T-helper 2 cell treated with Interferon-gamma antibody and Interleukin-4, amounts not matched to agents 5 μg/mL and 100 μg/mL, for 36 hours (primary cell): Measurements from ENCODE around the gene FGF14.

ENCODE experiments used
- DNase-seq: peaks from one replicate; pipeline ENCODE4 v3.0.0; 2021; ENCODE audit warnings: low spot score
- H3K27ac Mint-ChIP-seq: one replicate; pipeline ENCODE4 v1.8.0; 2021; ENCODE audit warnings: mild to moderate bottlenecking, mixed read lengths
- H3K27me3 Mint-ChIP-seq: one replicate; pipeline ENCODE4 v1.8.0; 2021; ENCODE audit warnings: low read depth, mixed read lengths
- H3K36me3 Mint-ChIP-seq: one replicate; pipeline ENCODE4 v1.8.0; 2021; ENCODE audit warnings: low read depth, mixed read lengths
- H3K4me1 Mint-ChIP-seq: one replicate; pipeline ENCODE4 v1.8.0; 2021; ENCODE audit warnings: low read depth, mixed read lengths
- H3K4me3 Mint-ChIP-seq: one replicate; pipeline ENCODE4 v1.8.0; 2022; ENCODE audit warnings: mild to moderate bottlenecking, moderate library complexity, mixed read lengths
- H3K9me3 Mint-ChIP-seq: one replicate; pipeline ENCODE4 v1.8.0; 2021; ENCODE audit warnings: mixed read lengths

The FGF14 gene

DNA sequence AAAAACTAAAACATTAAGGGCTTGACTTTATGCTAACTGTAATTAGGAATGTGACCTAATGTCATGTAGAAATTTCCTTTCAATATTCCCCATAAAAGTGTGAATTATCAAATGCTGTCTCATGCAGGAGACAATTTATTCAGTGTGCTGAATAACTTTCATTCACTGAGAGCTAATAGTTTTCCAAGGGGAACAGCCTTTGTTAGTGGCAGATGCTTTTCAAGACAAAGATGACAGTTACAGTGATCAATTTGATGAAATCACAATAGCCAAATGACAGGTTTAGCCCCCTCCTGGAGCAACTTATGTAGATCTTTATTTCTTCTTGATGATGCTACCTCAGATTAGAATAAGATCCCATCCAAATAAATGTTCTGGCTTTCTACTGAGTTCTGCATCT, 673.8 kb downstream of the FGF14 start:
- Mint-ChIP-seq H3K4me1 (no peaks in the 10 kb centered on the region), H3K27ac (no peak overlapping the region), H3K4me3 (no peak overlapping the region), H3K27me3 (no peaks in the 10 kb centered on the region), H3K36me3 (no peaks in the 10 kb centered on the region), H3K9me3 (no peaks in the 10 kb centered on the region)
- DNase-seq: no peak

DNA sequence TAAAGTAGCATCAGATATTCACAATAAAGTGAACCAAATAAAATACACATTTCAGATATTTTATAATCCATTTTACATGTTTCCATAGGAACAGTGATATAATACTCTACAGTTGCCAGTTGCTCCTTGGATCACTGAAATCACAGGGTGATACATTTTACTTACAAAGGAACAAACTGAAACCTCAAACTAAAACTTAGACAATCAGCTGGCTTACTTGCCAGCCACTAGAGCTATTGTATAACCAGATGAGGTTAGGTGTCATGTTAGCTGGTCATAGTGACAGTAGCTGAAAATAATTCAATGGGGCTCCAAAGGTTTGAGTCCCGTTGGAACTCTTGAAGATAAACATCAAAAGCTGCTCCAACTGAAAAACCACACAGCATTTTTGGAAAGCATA, 674.7 kb downstream of the FGF14 start:
- Mint-ChIP-seq H3K27me3 (no peaks in the 10 kb centered on the region), H3K27ac (no peak overlapping the region), H3K9me3 (no peaks in the 10 kb centered on the region), H3K36me3 (no peaks in the 10 kb centered on the region), H3K4me3 (no peak overlapping the region), H3K4me1 (no peaks in the 10 kb centered on the region)
- no peak for DNase-seq

DNA sequence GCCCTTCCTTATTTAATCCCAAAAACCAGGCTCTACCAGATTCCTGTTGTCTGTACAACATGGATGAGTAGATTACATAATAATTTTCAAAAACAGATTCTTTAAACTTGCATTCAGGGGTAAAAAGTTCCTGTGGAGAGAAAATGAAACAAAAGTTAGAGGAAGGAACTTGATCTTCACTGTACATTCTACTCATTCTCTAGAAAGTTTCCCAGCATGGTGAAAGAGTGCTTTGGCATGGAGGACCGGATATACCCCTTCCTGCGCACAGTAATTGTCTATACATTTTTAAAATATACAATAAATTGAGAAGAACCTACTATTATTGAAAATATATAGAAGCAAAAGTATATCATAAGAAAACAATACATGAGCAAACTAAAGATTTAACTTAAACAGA, 675.2 kb downstream of the FGF14 start:
- Mint-ChIP-seq H3K36me3 (no peaks in the 10 kb centered on the region), H3K9me3 (no peaks in the 10 kb centered on the region), H3K27ac (no peak overlapping the region), H3K4me1 (no peaks in the 10 kb centered on the region), H3K4me3 (no peak overlapping the region), H3K27me3 (no peaks in the 10 kb centered on the region)
- DNase-seq: no peak

DNA sequence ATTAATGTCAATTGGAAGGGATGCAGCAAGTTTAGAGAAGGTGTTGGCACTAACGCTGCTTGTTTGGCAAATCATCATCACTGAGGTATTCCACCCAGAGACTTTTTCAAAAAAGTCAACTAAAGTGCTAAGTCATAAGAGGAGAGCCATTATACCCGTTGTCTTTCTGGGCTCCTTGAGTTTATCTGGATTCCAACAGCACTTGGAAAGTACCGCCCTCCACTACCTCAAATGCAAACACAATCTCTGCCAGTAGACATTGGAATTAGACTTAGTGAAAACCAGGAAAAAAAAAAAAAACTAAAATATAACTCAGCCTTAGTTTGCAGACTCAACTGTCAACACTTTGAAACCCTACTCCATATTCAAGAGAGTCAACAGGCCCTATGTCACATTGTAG, 683.4 kb downstream of the FGF14 start:
- DNase-seq: no peak
- H3K4me1 Mint-ChIP-seq: no peaks in the 10 kb centered on the region
- H3K27ac Mint-ChIP-seq: no peak overlapping the region
- H3K36me3 Mint-ChIP-seq: no peaks in the 10 kb centered on the region
- H3K4me3 Mint-ChIP-seq: no peak overlapping the region
- H3K27me3 Mint-ChIP-seq: no peaks in the 10 kb centered on the region
- no peaks in the 10 kb centered on the region for H3K9me3 Mint-ChIP-seq

DNA sequence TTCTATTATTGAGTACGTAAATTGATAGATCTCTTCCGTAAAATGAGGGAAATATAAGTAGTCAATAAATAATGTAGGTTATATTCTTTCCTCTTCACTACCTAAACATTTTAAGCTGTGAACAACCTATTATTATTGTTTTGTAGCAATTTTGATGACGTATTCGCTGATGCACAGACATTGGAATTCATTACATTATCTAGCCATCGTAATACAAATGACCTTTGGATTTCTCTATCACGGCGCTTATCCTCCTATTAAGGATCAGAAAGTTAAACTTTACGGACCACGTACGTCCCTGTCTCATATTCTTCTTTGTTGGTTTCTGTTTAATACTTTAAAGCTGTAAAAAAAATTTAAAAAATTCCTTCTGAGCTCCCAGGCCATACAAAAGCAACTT, 684.5 kb downstream of the FGF14 start:
- Mint-ChIP-seq H3K36me3 (no peaks in the 10 kb centered on the region), H3K27ac (no peak overlapping the region), H3K27me3 (no peaks in the 10 kb centered on the region), H3K4me1 (no peaks in the 10 kb centered on the region), H3K4me3 (no peak overlapping the region), H3K9me3 (no peaks in the 10 kb centered on the region)
- DNase-seq: no peak

DNA sequence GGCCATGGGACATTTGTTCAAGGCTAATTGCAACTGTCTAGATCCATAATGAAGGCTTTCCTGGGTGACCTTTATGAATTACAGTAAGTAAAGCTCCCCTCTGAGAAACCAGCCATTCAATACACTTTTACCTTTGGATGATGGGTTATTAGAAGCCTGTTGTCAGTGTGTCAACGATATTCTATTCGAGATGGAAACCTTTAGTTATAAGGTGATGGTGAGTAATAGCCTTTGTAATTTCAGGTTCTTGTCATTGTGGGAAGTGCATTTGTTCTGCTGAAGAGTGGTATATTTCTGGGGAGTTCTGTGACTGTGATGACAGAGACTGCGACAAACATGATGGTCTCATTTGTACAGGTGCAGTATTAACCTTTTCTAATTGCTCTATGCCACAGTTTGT, 687.7 kb downstream of the FGF14 start:
- no peaks in the 10 kb centered on the region for H3K27me3 Mint-ChIP-seq
- H3K4me3 Mint-ChIP-seq: no peak overlapping the region
- H3K4me1 Mint-ChIP-seq: no peaks in the 10 kb centered on the region
- no peaks in the 10 kb centered on the region for H3K9me3 Mint-ChIP-seq
- no peaks in the 10 kb centered on the region for H3K36me3 Mint-ChIP-seq
- no peak overlapping the region for H3K27ac Mint-ChIP-seq
- DNase-seq: no peak

DNA sequence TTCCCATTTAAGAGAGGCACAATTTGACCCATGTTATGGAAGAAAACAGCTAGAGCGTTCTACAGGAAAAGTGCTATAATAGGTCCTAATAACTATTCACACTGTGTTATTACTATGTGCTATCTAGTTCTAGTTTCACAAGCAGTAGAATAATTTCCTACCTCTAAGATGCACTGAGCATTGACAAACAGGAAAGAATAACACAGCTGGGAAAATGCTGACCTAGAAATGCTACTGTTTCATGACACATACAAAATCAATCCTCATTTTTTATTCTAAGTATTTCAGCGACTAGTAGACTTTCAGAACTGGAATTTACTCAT, 689.9 kb downstream of the FGF14 start:
- DNase-seq: no peak

DNA sequence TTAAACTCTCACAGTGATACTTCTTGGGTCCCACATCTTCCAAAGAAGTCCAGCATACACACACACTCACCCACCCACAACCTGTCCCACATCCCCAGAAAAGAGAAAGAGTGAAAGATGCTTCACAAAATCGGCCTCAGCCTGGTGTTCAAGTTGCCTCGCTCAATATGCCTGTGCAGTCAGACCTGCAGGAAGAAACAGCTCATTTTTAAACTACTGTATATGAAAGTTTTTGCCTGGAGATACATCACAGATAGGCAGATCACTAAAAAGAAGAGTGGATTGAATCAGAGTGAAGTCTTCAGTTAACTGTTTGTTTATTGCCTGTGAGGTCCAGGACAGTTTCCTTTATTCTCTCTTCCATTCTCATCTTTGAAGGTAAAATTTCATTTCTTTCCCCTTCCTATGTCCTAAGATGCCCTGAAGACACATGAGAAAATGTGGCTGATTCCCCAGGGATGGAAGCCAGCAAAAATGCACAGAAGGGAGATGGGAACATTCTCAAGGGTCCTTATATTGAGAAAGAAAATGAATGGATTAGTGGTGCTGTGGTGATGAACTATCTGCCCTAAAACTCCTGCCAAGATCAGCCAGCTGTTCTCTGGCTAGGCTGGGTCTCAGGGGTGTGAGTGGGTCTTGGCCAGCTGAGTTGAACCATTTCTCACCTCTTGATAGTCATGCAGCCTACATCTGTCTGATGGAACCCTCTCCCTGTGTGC, 690.4 kb downstream of the FGF14 start:
- no peak overlapping the region for H3K4me3 Mint-ChIP-seq
- H3K27me3 Mint-ChIP-seq: no peaks in the 10 kb centered on the region
- H3K27ac Mint-ChIP-seq: no peak overlapping the region
- H3K9me3 Mint-ChIP-seq: no peaks in the 10 kb centered on the region
- H3K36me3 Mint-ChIP-seq: no peaks in the 10 kb centered on the region
- no peak for DNase-seq
- H3K4me1 Mint-ChIP-seq: peaks cover 2% of the 10 kb centered on the region

More for the DNA sequence above, 689.9 kb downstream of the FGF14 start:
- H3K9me3 Mint-ChIP-seq: no peaks in the 10 kb centered on the region
- H3K27me3 Mint-ChIP-seq: no peaks in the 10 kb centered on the region
- H3K27ac Mint-ChIP-seq: no peak overlapping the region
- H3K36me3 Mint-ChIP-seq: no peaks in the 10 kb centered on the region
- no peak overlapping the region for H3K4me3 Mint-ChIP-seq
- no peaks in the 10 kb centered on the region for H3K4me1 Mint-ChIP-seq

DNA sequence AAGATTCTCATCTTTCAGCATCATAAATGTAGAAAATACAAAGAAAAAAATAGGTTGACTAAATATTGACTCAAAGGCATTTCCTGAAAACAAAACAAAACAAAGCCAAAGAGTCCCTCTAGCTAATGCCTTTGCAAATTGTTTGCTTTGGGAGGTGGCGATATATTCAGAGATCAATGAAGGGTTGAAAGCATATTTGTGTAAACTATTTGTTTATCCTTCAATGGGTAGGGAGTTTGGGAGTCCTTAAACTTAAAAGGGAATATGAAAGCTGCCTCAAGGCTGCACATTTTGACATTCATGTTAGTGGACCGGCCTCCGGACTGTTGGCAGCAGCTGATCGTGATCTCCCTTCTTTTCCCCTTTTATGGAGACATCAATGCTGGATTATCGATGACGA, 691.9 kb downstream of the FGF14 start:
- H3K4me3 Mint-ChIP-seq: no peak overlapping the region
- no peak overlapping the region for H3K27ac Mint-ChIP-seq
- H3K27me3 Mint-ChIP-seq: no peaks in the 10 kb centered on the region
- no peaks in the 10 kb centered on the region for H3K36me3 Mint-ChIP-seq
- no peak for DNase-seq
- H3K9me3 Mint-ChIP-seq: no peaks in the 10 kb centered on the region
- peaks cover 3% of the 10 kb centered on the region for H3K4me1 Mint-ChIP-seq

DNA sequence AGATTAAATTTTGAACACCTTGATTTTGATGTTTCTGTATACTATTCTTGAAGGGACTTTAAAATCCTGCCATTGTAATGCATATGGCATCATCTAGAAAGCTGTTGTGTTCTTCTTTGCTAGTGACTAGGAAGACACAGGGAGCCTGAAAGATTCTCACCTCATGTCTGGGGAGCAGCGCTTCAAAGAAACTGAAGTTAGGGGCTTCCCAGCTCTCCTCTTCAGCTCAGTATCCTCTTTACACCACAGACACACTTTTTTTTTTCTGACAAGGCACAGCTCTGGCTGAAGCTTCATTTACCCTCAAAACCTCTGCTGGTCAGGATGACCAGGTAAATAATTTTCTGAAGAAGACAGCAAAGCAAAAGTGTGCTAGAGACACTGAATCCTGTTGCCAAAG, 693.7 kb downstream of the FGF14 start:
- Mint-ChIP-seq H3K36me3 (no peaks in the 10 kb centered on the region), H3K4me3 (no peak overlapping the region), H3K27me3 (no peaks in the 10 kb centered on the region), H3K27ac (no peak overlapping the region), H3K9me3 (no peaks in the 10 kb centered on the region), H3K4me1 (peaks cover 3% of the 10 kb centered on the region)
- no peak for DNase-seq

DNA sequence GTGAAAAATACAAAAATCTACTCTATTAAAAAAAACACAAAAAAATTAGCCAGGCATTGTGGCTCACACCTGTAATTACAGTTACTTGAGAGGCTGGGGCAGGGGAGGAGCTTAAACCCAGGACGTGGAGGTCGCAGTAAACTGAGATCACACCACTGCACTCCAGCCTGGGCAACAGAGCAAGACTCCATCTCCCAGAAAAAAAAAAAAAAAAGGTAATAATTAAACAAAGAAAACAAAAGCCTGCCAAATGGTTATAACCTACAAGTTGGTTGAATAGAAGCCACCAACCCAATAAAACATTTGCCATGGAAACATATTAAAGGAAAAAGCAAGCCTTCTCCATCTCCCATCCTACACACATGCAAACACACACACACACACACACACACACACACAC, 694.2 kb downstream of the FGF14 start:
- no peak overlapping the region for H3K27ac Mint-ChIP-seq
- peaks cover 3% of the 10 kb centered on the region for H3K4me1 Mint-ChIP-seq
- no peaks in the 10 kb centered on the region for H3K36me3 Mint-ChIP-seq
- DNase-seq: no peak
- H3K27me3 Mint-ChIP-seq: no peaks in the 10 kb centered on the region
- H3K4me3 Mint-ChIP-seq: no peak overlapping the region
- no peaks in the 10 kb centered on the region for H3K9me3 Mint-ChIP-seq

DNA sequence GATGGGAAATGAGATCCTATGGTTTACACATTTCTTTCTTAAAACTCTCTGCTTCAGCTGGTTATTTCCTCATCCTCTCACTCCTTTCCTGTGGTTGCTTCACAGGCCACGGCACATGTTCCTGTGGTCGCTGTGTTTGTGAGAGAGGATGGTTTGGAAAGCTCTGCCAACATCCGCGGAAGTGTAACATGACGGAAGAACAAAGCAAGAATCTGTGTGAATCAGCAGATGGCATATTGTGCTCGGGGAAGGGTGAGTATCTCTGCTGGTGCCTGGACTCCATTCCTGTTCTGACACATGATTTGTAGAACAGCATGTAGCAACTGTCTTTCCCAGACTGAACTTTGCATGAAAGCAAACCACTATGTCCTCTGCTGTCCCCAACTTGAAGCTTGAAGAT, 695.2 kb downstream of the FGF14 start:
- DNase-seq: no peak
- H3K27ac Mint-ChIP-seq: no peak overlapping the region
- H3K36me3 Mint-ChIP-seq: no peaks in the 10 kb centered on the region
- no peaks in the 10 kb centered on the region for H3K9me3 Mint-ChIP-seq
- no peaks in the 10 kb centered on the region for H3K27me3 Mint-ChIP-seq
- H3K4me3 Mint-ChIP-seq: no peak overlapping the region
- peaks cover 3% of the 10 kb centered on the region for H3K4me1 Mint-ChIP-seq

DNA sequence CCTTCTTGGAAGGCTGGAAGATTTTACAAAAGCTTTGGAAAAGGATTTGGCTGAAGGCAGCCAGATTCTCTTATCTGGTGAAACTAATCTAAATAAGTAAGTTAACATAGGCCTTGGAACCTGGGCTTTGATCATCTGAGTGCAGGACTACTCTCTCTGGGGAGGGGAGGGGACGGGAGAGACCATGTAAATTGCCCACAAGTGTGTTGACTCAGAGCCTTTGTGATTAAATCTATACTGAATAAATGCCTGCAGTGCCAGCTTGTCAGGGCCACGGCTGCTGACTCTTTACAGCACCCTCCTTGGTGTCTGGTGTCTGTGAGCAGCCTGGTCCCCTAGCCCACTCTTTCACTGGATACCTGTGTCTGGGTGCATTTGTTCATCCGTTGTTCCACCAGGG, 698.0 kb downstream of the FGF14 start:
- peaks cover 3% of the 10 kb centered on the region for H3K4me1 Mint-ChIP-seq
- no peaks in the 10 kb centered on the region for H3K9me3 Mint-ChIP-seq

DNA sequence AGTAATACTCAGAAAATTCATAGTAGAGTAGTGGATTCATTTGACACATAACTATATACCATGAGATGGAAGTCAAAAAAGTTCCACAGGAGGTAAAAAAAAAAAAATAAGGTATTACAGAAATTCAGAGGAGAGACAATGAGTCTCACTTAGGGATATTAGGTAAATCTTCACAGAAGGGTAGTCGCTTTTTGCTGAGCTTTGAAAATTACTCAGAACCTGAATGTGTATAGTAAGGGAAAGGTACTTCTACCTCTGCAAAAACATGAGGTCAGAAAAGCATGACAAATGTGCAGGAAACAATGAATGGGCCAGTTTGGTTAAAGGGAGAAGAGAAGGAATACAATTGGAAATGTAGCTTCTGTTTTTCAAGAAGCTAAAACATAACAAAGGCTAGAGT, 698.8 kb downstream of the FGF14 start:
- H3K4me3 Mint-ChIP-seq: no peak overlapping the region
- H3K36me3 Mint-ChIP-seq: no peaks in the 10 kb centered on the region

More for the DNA sequence above, 698.0 kb downstream of the FGF14 start:
- Mint-ChIP-seq H3K27ac (no peak overlapping the region), H3K27me3 (no peaks in the 10 kb centered on the region), H3K4me3 (no peak overlapping the region), H3K36me3 (no peaks in the 10 kb centered on the region)
- no peak for DNase-seq

DNA sequence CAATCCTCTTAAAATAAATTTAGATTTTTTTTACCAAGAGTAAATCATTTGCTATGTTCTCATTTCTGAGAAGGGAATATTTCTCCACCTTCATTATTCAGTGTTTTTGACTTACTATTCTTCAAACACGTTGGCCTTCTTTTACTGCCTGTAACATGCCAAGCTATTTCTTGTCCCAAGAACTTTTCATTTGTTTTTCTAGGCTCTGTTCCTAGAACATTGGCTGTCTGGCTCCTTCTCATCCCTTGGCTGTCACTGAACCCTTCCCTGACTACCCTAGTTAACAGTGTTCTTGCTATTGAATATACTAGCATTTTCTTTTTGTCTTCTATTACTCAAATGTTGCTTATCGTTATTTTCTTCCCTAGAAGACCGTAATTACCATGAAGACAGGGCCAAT, 701.2 kb downstream of the FGF14 start:
- no peak overlapping the region for H3K4me3 Mint-ChIP-seq
- DNase-seq: no peak
- no peaks in the 10 kb centered on the region for H3K9me3 Mint-ChIP-seq
- H3K36me3 Mint-ChIP-seq: no peaks in the 10 kb centered on the region
- no peaks in the 10 kb centered on the region for H3K27me3 Mint-ChIP-seq
- H3K4me1 Mint-ChIP-seq: no peaks in the 10 kb centered on the region
- H3K27ac Mint-ChIP-seq: no peak overlapping the region

More for the DNA sequence above, 698.8 kb downstream of the FGF14 start:
- Mint-ChIP-seq H3K27me3 (no peaks in the 10 kb centered on the region), H3K4me1 (peaks cover 3% of the 10 kb centered on the region), H3K9me3 (no peaks in the 10 kb centered on the region), H3K27ac (no peak overlapping the region)
- no peak for DNase-seq
